ENCODE results near the gene MLLT10. TPM values are rescaled to one million over a fixed set of nuclear protein-coding genes. Genes with fewer than 3 reads are reported as not detected.
A peak's percentile ranks its signal among the peaks of the same experiment; 100 is the strongest.

Gene MLLT10
- total and polyA plus RNA-seq, 9 of the 15 experiments (the other 6 are each of a cell fraction or from before 2014, with no cell fraction given), result 18.8 to 81.4 (median 64.2) TPM

- TF ChIP-seq ZNF318 (IDR thresholded peaks at IDR 0.05; ENCODE audit: borderline replicate concordance in 1 of 2, low read depth in 1 of 2) (peak; percentile 20 to 67; a peak in 1 of 4 replicates), HDAC3 (IDR thresholded peaks at IDR 0.05; ENCODE audit: borderline replicate concordance, partially characterized antibody) (peak; percentile 18), ZNF766 (CRISPR knock-in tag; conservative IDR thresholded peaks at IDR 0.05) (0 out of 2 replicates have a peak, but pooled peaks have one; percentile 50), SRSF7 (optimal IDR thresholded peaks at IDR 0.05; ENCODE audit: low read depth, low read length) (no peak), ZHX1 (conservative IDR thresholded peaks at IDR 0.05; ENCODE audit: low read length) (no peak), SIRT6 (IDR thresholded peaks at IDR 0.05; ENCODE audit: low read depth, low read length) (no peak)
Measured at GRCh38 chr10:21724687-21725367, 190.8 kb downstream of the MLLT10 start (continued).
